Activated CD4-positive, alpha-beta memory T cell treated with anti-CD3 and anti-CD28 coated beads for 36 hours (primary cell): Measurements from ENCODE around the gene E2F4. TPM values are rescaled to one million over a fixed set of nuclear protein-coding genes. Genes with fewer than 3 reads are reported as not detected.

Experiments
- CTCF ChIA-PET: fragments of 350-600 bp; sonication (Branson Sonifier 250); formaldehyde crosslinking; loops from one replicate; lab custom pipeline; 2021; ENCODE audit warnings: antibody characterized with exemption, inconsistent platforms; lab: Charles Lee
- POLR2A ChIA-PET: fragments of 350-600 bp; sonication (Branson Sonifier 250); formaldehyde crosslinking; loops from one replicate; lab custom pipeline; 2021; ENCODE audit warnings: antibody characterized with exemption; lab: Charles Lee
- DNase-seq: peaks from one replicate; pipeline ENCODE4 v3.0.0-alpha.2; 2020
- H3K27ac Mint-ChIP-seq: one replicate; pipeline ENCODE4 v1.8.0; 2021; ENCODE audit warnings: mixed read lengths
- H3K27me3 Mint-ChIP-seq: one replicate; pipeline ENCODE4 v1.8.0; 2021; ENCODE audit warnings: mixed read lengths
- H3K36me3 Mint-ChIP-seq: one replicate; pipeline ENCODE4 v1.8.0; 2021; ENCODE audit warnings: mixed read lengths
- H3K4me1 Mint-ChIP-seq: one replicate; pipeline ENCODE4 v1.8.0; 2021; ENCODE audit warnings: low read depth, mixed read lengths
- H3K4me3 Mint-ChIP-seq: one replicate; pipeline ENCODE4 v1.8.0; 2021; ENCODE audit warnings: mild to moderate bottlenecking, mixed read lengths
- H3K9me3 Mint-ChIP-seq: one replicate; pipeline ENCODE4 v1.8.0; 2021; ENCODE audit warnings: mixed read lengths
- intact Hi-C: fragments of 100-400 bp; cut with micrococcal nuclease; formaldehyde crosslinking; loops from one replicate; pipeline ENCODE4 v1.15.1; 2023
- total RNA-seq, 2 experiments: library from RNA; stranded (reverse); gene quantifications; one replicate each; pipeline ENCODE4 v1.2.3, GENCODE V29; 2021

Gene E2F4
- total RNA-seq, 2 experiments from 2014 or later: 91.6 to 92.3 TPM

GRCh38 chr16:67194260-67194659 lies 2.3 kb downstream of the E2F4 start:
- H3K27ac Mint-ChIP-seq: peak overlapping the region; percentile 47
- H3K27me3 Mint-ChIP-seq: no peaks in the 10 kb centered on the region
- H3K36me3 Mint-ChIP-seq: peaks cover 24% of the 10 kb centered on the region
- DNase-seq: no peak
- intact Hi-C loops: no loop called here
- H3K4me3 Mint-ChIP-seq: peak overlapping the region; percentile 91
- H3K9me3 Mint-ChIP-seq: no peaks in the 10 kb centered on the region
- POLR2A ChIA-PET: interaction anchor here (0.7 kb wide), 1 partner anchor 90 kb away, joined by 3 read pairs; no protein-coding TSS in a partner anchor
- peaks cover 39% of the 10 kb centered on the region for H3K4me1 Mint-ChIP-seq
- CTCF ChIA-PET: interaction anchor here (2.0 kb wide), 1 partner anchor 39 kb away, joined by 7 read pairs; no protein-coding TSS in a partner anchor

- POLR2A ChIA-PET: no interaction called here
- H3K4me1 Mint-ChIP-seq: peaks cover 39% of the 10 kb centered on the region
- H3K9me3 Mint-ChIP-seq: no peaks in the 10 kb centered on the region
- intact Hi-C loops: no loop called here
- CTCF ChIA-PET: no interaction called here
- no peaks in the 10 kb centered on the region for H3K27me3 Mint-ChIP-seq
- H3K4me3 Mint-ChIP-seq: no peak overlapping the region
- H3K36me3 Mint-ChIP-seq: peaks cover 28% of the 10 kb centered on the region
- H3K27ac Mint-ChIP-seq: no peak overlapping the region
- no peak for DNase-seq
Measured at GRCh38 chr16:67195676-67196075, 3.7 kb downstream of the E2F4 start.

DNA sequence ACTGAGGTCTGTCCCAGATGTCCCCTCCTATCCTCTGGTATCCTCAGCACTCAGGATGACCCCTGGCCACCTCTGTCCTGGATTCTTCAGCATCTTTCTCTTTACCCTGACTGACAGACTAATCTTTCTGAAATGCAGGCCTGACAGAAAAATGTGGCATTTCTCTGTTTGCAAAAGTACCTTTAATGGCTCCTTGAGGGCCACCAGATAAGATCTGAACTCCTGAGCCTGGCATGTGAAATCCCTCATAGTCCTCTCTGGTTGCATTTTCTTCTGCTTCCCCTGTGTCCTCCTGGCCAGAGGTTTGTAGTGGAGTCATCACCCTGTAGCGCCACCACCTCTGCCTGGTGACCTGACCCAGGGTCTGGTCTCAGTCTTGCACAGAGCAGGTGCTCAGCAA lies 4.9 kb downstream of the E2F4 start:
- no peaks in the 10 kb centered on the region for H3K27me3 Mint-ChIP-seq
- DNase-seq: no peak
- no peaks in the 10 kb centered on the region for H3K9me3 Mint-ChIP-seq
- H3K27ac Mint-ChIP-seq: no peak overlapping the region
- no peak overlapping the region for H3K4me3 Mint-ChIP-seq
- intact Hi-C loops: no loop called here
- peaks cover 30% of the 10 kb centered on the region for H3K4me1 Mint-ChIP-seq
- CTCF ChIA-PET: interaction anchor here (1.8 to 2.2 kb wide), 2 partner anchors 27 to 47 kb away, joined by 7 to 9 read pairs; no protein-coding TSS in a partner anchor
- H3K36me3 Mint-ChIP-seq: peaks cover 32% of the 10 kb centered on the region
- POLR2A ChIA-PET: no interaction called here

- no peak overlapping the region for H3K27ac Mint-ChIP-seq
- H3K4me1 Mint-ChIP-seq: peaks cover 27% of the 10 kb centered on the region
- DNase-seq: no peak
- no peak overlapping the region for H3K4me3 Mint-ChIP-seq
- no peaks in the 10 kb centered on the region for H3K9me3 Mint-ChIP-seq
- peaks cover 29% of the 10 kb centered on the region for H3K36me3 Mint-ChIP-seq
- ChIA-PET POLR2A (interaction anchor here (1.4 kb wide), 1 partner anchor 9 kb away, joined by 4 read pairs; no protein-coding TSS in a partner anchor), CTCF (interaction anchor here (0.6 to 2.2 kb wide), 16 partner anchors 9 to 288 kb away, joined by 3 to 9 read pairs (median 3); partner anchors contain the start of gene TMEM208)
- H3K27me3 Mint-ChIP-seq: no peaks in the 10 kb centered on the region
- intact Hi-C loops: no loop called here
Measured at GRCh38 chr16:67197704-67198103, 5.7 kb downstream of the E2F4 start.

- DNase-seq: peak; percentile 41
- no peaks in the 10 kb centered on the region for H3K9me3 Mint-ChIP-seq
- H3K4me1 Mint-ChIP-seq: peaks cover 21% of the 10 kb centered on the region
- no peak overlapping the region for H3K4me3 Mint-ChIP-seq
- ChIA-PET POLR2A (interaction anchor here (1.4 kb wide), 1 partner anchor 9 kb away, joined by 4 read pairs; no protein-coding TSS in a partner anchor), CTCF (interaction anchor here (0.6 to 2.2 kb wide), 17 partner anchors 10 to 287 kb away, joined by 3 to 9 read pairs (median 3); partner anchors contain the start of gene TMEM208)
- peaks cover 27% of the 10 kb centered on the region for H3K36me3 Mint-ChIP-seq
- intact Hi-C loops: no loop called here
- H3K27me3 Mint-ChIP-seq: no peaks in the 10 kb centered on the region
- H3K27ac Mint-ChIP-seq: no peak overlapping the region
Measured at GRCh38 chr16:67198238-67198734, 6.3 kb downstream of the E2F4 start.

- Mint-ChIP-seq H3K27ac (no peak within 1 kb of the TSS), H3K27me3 (no peaks in the 10 kb centered on the region), H3K4me3 (no peak within 1 kb of the TSS), H3K4me1 (peaks cover 12% of the 10 kb centered on the region), H3K36me3 (peaks cover 22% of the 10 kb centered on the region), H3K9me3 (no peaks in the 10 kb centered on the region)
- intact Hi-C loops: no loop called here
- ChIA-PET CTCF (interaction anchor here (1.3 to 2.2 kb wide), 3 partner anchors 10 to 234 kb away, joined by 3 to 9 read pairs (median 8); no protein-coding TSS in a partner anchor), POLR2A (no interaction called here)
- no peak for DNase-seq
Measured at GRCh38 chr16:67199011-67199807, 7.3 kb downstream of the E2F4 start, which contains the start of gene ELMO3. TSS of gene ELMO3 (plus strand) at chr16:67199131. CDS start at chr16:67199327, 196 bp downstream.

DNA sequence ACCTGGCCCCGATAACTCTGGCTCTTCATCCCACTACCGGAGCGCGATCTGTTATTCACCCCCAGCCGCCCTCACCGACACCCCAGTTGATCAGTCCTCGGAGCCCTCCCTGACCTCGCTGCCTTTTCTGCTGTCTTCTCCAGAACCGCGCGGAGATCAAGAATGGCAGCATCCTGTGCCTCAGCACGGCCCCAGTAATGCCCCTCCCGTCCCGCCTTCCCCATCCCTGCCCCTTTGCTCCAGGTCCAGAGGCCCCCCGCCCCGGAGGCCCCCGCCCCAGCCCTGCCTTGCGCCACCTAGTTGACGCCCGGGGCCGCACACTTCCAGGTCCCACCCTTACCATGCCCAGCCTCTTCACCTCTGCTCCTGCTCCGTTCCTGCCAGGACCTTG lies 7.8 kb downstream of the E2F4 start:
- peaks cover 21% of the 10 kb centered on the region for H3K36me3 Mint-ChIP-seq
- H3K9me3 Mint-ChIP-seq: no peaks in the 10 kb centered on the region
- no peak overlapping the region for H3K27ac Mint-ChIP-seq
- ChIA-PET CTCF (interaction anchor here (1.5 kb wide), 1 partner anchor 234 kb away, joined by 3 read pairs; no protein-coding TSS in a partner anchor), POLR2A (no interaction called here)
- peaks cover 10% of the 10 kb centered on the region for H3K4me1 Mint-ChIP-seq
- DNase-seq: no peak
- intact Hi-C loops: no loop called here
- H3K4me3 Mint-ChIP-seq: no peak overlapping the region
- no peaks in the 10 kb centered on the region for H3K27me3 Mint-ChIP-seq

DNA sequence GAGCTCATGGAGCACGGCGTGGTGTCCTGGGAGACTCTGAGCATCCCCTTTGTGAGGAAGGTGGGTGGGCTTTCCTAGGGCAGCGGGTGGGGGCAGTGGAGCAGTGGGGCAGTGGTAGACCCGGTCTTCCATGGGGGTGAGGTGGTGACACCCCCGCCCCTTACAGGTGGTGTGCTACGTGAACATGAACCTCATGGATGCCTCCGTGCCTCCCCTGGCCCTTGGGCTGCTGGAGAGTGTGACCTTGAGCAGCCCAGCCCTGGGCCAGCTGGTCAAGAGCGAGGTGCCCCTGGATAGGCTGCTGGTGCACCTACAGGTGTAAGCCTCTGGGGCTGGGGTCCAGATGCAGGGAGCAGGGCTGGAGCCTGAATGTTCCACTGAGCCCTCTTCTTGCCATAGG lies 8.5 kb downstream of the E2F4 start:
- Mint-ChIP-seq H3K27ac (no peak overlapping the region), H3K36me3 (peaks cover 21% of the 10 kb centered on the region)
- CTCF ChIA-PET: no interaction called here

DNA sequence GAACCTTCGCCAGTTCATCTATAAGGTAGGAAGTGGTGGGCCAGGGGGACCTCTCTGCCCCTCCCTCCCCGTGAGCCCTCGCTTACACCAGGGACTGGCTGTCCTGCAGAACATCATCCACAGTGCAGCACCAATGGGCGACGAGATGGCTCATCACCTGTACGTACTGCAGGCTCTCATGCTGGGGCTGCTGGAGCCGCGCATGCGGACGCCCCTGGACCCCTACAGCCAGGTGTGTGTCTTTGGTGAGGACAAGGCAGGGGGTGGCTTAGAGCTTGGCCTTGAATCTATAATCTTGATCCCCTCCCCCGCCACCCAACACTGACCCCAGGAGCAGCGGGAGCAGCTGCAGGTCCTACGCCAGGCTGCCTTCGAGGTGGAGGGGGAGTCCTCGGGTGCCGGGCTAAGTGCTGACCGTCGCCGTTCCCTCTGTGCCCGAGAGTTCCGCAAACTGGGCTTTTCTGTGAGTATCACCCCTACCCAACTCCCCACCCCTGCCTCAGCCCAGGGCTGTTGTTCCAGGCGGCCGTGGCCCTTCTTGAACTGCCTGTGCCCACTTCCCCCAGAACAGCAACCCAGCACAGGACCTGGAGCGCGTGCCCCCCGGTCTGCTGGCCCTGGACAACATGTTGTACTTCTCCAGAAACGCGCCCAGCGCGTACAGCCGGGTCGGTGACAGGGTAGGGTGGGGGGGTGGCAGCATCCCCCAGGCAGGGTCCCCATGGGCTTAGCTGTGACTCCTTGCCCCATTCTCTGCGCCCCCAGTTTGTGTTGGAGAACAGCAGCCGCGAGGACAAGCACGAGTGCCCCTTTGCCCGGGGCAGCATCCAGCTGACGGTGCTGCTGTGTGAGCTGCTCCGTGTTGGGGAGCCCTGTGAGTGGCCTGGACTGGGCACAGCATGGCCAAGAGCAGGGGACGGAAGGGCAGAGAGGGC lies 9.7 kb downstream of the E2F4 start:
- Mint-ChIP-seq H3K27ac (no peak overlapping the region), H3K36me3 (peaks cover 9% of the 10 kb centered on the region), H3K4me3 (no peak overlapping the region), H3K27me3 (no peaks in the 10 kb centered on the region), H3K9me3 (no peaks in the 10 kb centered on the region), H3K4me1 (peaks cover 2% of the 10 kb centered on the region)
- intact Hi-C loops: no loop called here
- ChIA-PET CTCF (no interaction called here), POLR2A (no interaction called here)
- no peak for DNase-seq

More for the DNA sequence above, 8.5 kb downstream of the E2F4 start:
- Mint-ChIP-seq H3K9me3 (no peaks in the 10 kb centered on the region), H3K4me3 (no peak overlapping the region), H3K27me3 (no peaks in the 10 kb centered on the region), H3K4me1 (peaks cover 10% of the 10 kb centered on the region)
- no peak for DNase-seq
- POLR2A ChIA-PET: no interaction called here
- intact Hi-C loops: no loop called here

GRCh38 chr16:67202426-67202825 lies 10.5 kb downstream of the E2F4 start:
- no peak overlapping the region for H3K4me3 Mint-ChIP-seq
- no peak overlapping the region for H3K27ac Mint-ChIP-seq
- H3K27me3 Mint-ChIP-seq: no peaks in the 10 kb centered on the region
- CTCF ChIA-PET: no interaction called here
- peaks cover 7% of the 10 kb centered on the region for H3K36me3 Mint-ChIP-seq
- no peak for DNase-seq
- H3K4me1 Mint-ChIP-seq: no peaks in the 10 kb centered on the region
- no peaks in the 10 kb centered on the region for H3K9me3 Mint-ChIP-seq
- POLR2A ChIA-PET: no interaction called here
- intact Hi-C loops: no loop called here

- DNase-seq: no peak
- CTCF ChIA-PET: no interaction called here
- Mint-ChIP-seq H3K4me3 (no peak overlapping the region), H3K27ac (no peak overlapping the region), H3K4me1 (no peaks in the 10 kb centered on the region), H3K36me3 (peaks cover 7% of the 10 kb centered on the region), H3K27me3 (no peaks in the 10 kb centered on the region), H3K9me3 (no peaks in the 10 kb centered on the region)
- POLR2A ChIA-PET: no interaction called here
- intact Hi-C loops: no loop called here
Measured at GRCh38 chr16:67202956-67203493, 11.1 kb downstream of the E2F4 start.
